Aorta (tissue), 5 donors: Measurements from ENCODE around the gene AKT3. TPM values are rescaled to one million over a fixed set of nuclear protein-coding genes. Genes with fewer than 3 reads are reported as not detected.
A peak's percentile ranks its signal among the peaks of the same experiment; 100 is the strongest.

Experiments
- ATAC-seq: fragments of 200-7000 bp; cut with Tn5 transposase; one replicate; pipeline ENCODE4 v1.9.1; 2022; ENCODE audit warnings: moderate library complexity; ENCODE audit not compliant: low FRiP score
- DNase-seq, 2 donors: peaks; one replicate each; pipeline ENCODE4 v3.0.0-alpha.2; 2020
- H3K27ac ChIP-seq, 2 donors: one replicate each; pipeline ENCODE4 v1.5.1; 2013; ENCODE audit warnings: low read length in 2 of 2, mild to moderate bottlenecking in 2 of 2, moderate library complexity in 2 of 2, control low read depth in 1 of 2, inconsistent platforms in 1 of 2, low read depth in 1 of 2
- H3K27me3 ChIP-seq, 2 donors: one replicate each; pipeline ENCODE4 v1.6.1; 2013; ENCODE audit warnings: control low read depth in 1 of 2, low read length in 1 of 2, mild to moderate bottlenecking in 1 of 2, moderate library complexity in 1 of 2; ENCODE audit not compliant: insufficient read depth in 2 of 2, control insufficient read depth in 1 of 2
- H3K36me3 ChIP-seq, 2 donors: one replicate each; pipeline ENCODE4 v1.6.1; 2013; ENCODE audit warnings: control low read depth in 1 of 2, low read length in 1 of 2, mild to moderate bottlenecking in 1 of 2; ENCODE audit not compliant: insufficient read depth in 2 of 2, control insufficient read depth in 1 of 2
- H3K4me1 ChIP-seq, 2 donors: one replicate each; pipeline ENCODE4 v1.6.1; 2013; ENCODE audit warnings: low read length in 2 of 2, control low read depth in 1 of 2, mild to moderate bottlenecking in 1 of 2, moderate library complexity in 1 of 2; ENCODE audit not compliant: insufficient read depth in 2 of 2, control insufficient read depth in 1 of 2
- H3K4me3 ChIP-seq, 2 donors: one replicate each; pipeline ENCODE4 v1.5.1; 2013; ENCODE audit warnings: low read length in 2 of 2, control low read depth in 1 of 2, mild to moderate bottlenecking in 1 of 2
- H3K9me3 ChIP-seq: one replicate; pipeline ENCODE4 v1.6.1; 2013; ENCODE audit warnings: mild to moderate bottlenecking, low read length; ENCODE audit not compliant: control insufficient read depth
- WGBS, 2 donors: extraction: QIAGEN DNeasy Blood & Tissue Kit; methylation state at CpG; one replicate each; pipeline ENCODE4 v1.1.7; 2013; 5-methylcytosine and 5-hydroxymethylcytosine counted together
- intact Hi-C, 2 donors: fragments of 100-400 bp; cut with DNase I; formaldehyde crosslinking; loops; one replicate each; pipeline versions ENCODE4 v1.14.2 to v1.15.0; 2022
- polyA plus RNA-seq, 2 donors: library from polyadenylated mRNA; stranded (reverse); fragments of 200-250 nt; gene quantifications; one replicate each; pipeline ENCODE4 v1.2.3, GENCODE V29; 2013
- total RNA-seq, 2 donors: library from RNA; stranded (reverse); fragmentation: NEBNext Ultra II Directional; extraction: Animal tissue kit (Norgen Biotek cat#: 25700); gene quantifications; one replicate each; pipeline ENCODE4 v1.2.1, GENCODE V29; 2021
- donor health status: healthy with polysubstance abuse.
- donor health status: Bipolar disorder and iron deficiency.
- donor health status: DM: no; HTN: no; CAD: no.
- donor health status: DM: no; HTN: no; CAD: no.
- donor health status: DM: yes; HTN: yes; CAD: no.

The AKT3 gene
- total and polyA plus RNA-seq, 4 donors, result 18.6 to 177 (median 104) TPM

- Histone ChIP-seq H3K4me1 (no peaks in the 10 kb centered on the region), H3K9me3 (peaks cover 1% of the 10 kb centered on the region), H3K4me3 (no peak overlapping the region), H3K36me3 (no peaks in the 10 kb centered on the region), H3K27ac (no peak overlapping the region), H3K27me3 (no peaks in the 10 kb centered on the region)
- DNase-seq (no peak), ATAC-seq (no peak)
- intact Hi-C loops, result no loop called here
- 93 to 97% methylated on average over 1 of the region's 1 CpG for WGBS, 2 donors
These were observed 264.1 kb downstream of the AKT3 start for GRCh38 chr1:243585982-243586381.

GRCh38 chr1:243582326-243582725, 267.7 kb downstream of the AKT3 start:
- no peak for DNase-seq
- 13 to 26% methylated on average over 1 of the region's 1 CpG for WGBS, 2 donors
- peaks cover 4% of the 10 kb centered on the region for H3K9me3 ChIP-seq

GRCh38 chr1:243580984-243581383, 269.1 kb downstream of the AKT3 start:
- ATAC-seq (no peak), DNase-seq (no peak)
- Histone ChIP-seq H3K4me1 (no peaks in the 10 kb centered on the region), H3K27me3 (no peaks in the 10 kb centered on the region), H3K4me3 (no peak overlapping the region), H3K27ac (no peak overlapping the region), H3K36me3 (peaks cover 0 to 3% of the 10 kb centered on the region in 2 donors), H3K9me3 (peaks cover 4% of the 10 kb centered on the region)
- intact Hi-C loops, result no loop called here
- WGBS, 2 donors, result 99 to 100% methylated on average over 1 of the region's 1 CpG

More at GRCh38 chr1:243582326-243582725, 267.7 kb downstream of the AKT3 start:
- H3K4me1 ChIP-seq, result no peaks in the 10 kb centered on the region
- peaks cover 0 to 3% of the 10 kb centered on the region in 2 donors for H3K36me3 ChIP-seq
- intact Hi-C loops, result no loop called here
- no peak overlapping the region for H3K4me3 ChIP-seq
- H3K27ac ChIP-seq, result no peak overlapping the region
- H3K27me3 ChIP-seq, result no peaks in the 10 kb centered on the region
- ATAC-seq, result no peak

GRCh38 chr1:243580072-243580471, 270.0 kb downstream of the AKT3 start:
- no peaks in the 10 kb centered on the region for H3K27me3 ChIP-seq
- DNase-seq (no peak), ATAC-seq (no peak)
- intact Hi-C loops, result no loop called here
- WGBS, 2 donors, result 60 to 71% methylated on average over 5 of the region's 5 CpGs
- peaks cover 4% of the 10 kb centered on the region for H3K9me3 ChIP-seq
- H3K4me1 ChIP-seq, result no peaks in the 10 kb centered on the region
- H3K4me3 ChIP-seq, result no peak overlapping the region
- peaks cover 0 to 3% of the 10 kb centered on the region in 2 donors for H3K36me3 ChIP-seq
- H3K27ac ChIP-seq, result no peak overlapping the region

- Histone ChIP-seq H3K4me1 (no peaks in the 10 kb centered on the region), H3K27ac (no peak overlapping the region), H3K4me3 (no peak overlapping the region), H3K9me3 (peaks cover under 1% of the 10 kb centered on the region), H3K36me3 (peaks cover 0 to 2% of the 10 kb centered on the region in 2 donors), H3K27me3 (no peaks in the 10 kb centered on the region)
- DNase-seq (no peak), ATAC-seq (no peak)
- WGBS, 2 donors, result 94 to 95% methylated on average over 2 of the region's 2 CpGs
- intact Hi-C loops, result no loop called here
These were observed 275.0 kb downstream of the AKT3 start for GRCh38 chr1:243575070-243575469.

- ATAC-seq (no peak), DNase-seq (no peak)
- H3K4me3 ChIP-seq, result no peak overlapping the region
- no peaks in the 10 kb centered on the region for H3K27me3 ChIP-seq
- no peak overlapping the region for H3K27ac ChIP-seq
- intact Hi-C loops, result no loop called here
- H3K4me1 ChIP-seq, result no peaks in the 10 kb centered on the region
- H3K9me3 ChIP-seq, result no peaks in the 10 kb centered on the region
- H3K36me3 ChIP-seq, result no peaks in the 10 kb centered on the region
- 95 to 97% methylated on average over 7 of the region's 7 CpGs for WGBS, 2 donors
These were observed 277.1 kb downstream of the AKT3 start for GRCh38 chr1:243572940-243573339.

GRCh38 chr1:243568793-243569192, 281.2 kb downstream of the AKT3 start:
- intact Hi-C loops, result no loop called here
- no peaks in the 10 kb centered on the region for H3K27me3 ChIP-seq
- H3K4me1 ChIP-seq, result no peaks in the 10 kb centered on the region
- no peak overlapping the region for H3K4me3 ChIP-seq
- H3K36me3 ChIP-seq, result no peaks in the 10 kb centered on the region
- no peaks in the 10 kb centered on the region for H3K9me3 ChIP-seq
- 25 to 26% methylated on average over 4 of the region's 4 CpGs for WGBS, 2 donors
- H3K27ac ChIP-seq, result peak overlapping the region in 1 of 2 donors; percentile 43
- DNase-seq (no peak), ATAC-seq (no peak)

GRCh38 chr1:243564814-243565213, 285.2 kb downstream of the AKT3 start:
- Histone ChIP-seq H3K9me3 (no peaks in the 10 kb centered on the region), H3K27ac (no peak overlapping the region), H3K4me1 (no peaks in the 10 kb centered on the region), H3K27me3 (no peaks in the 10 kb centered on the region), H3K4me3 (no peak overlapping the region), H3K36me3 (peaks cover 0 to 2% of the 10 kb centered on the region in 2 donors)
- no peak for ATAC-seq
- DNase-seq, result no peak
- intact Hi-C loops, result no loop called here

GRCh38 chr1:243563732-243564131, 286.3 kb downstream of the AKT3 start:
- DNase-seq, result no peak
- WGBS, 2 donors, result 51% methylated on average over 4 of the region's 4 CpGs
- intact Hi-C loops, result no loop called here
- ATAC-seq, result no peak
- Histone ChIP-seq H3K27ac (no peak overlapping the region), H3K9me3 (no peaks in the 10 kb centered on the region), H3K4me3 (no peak overlapping the region), H3K4me1 (no peaks in the 10 kb centered on the region), H3K27me3 (no peaks in the 10 kb centered on the region), H3K36me3 (peaks cover 0 to 2% of the 10 kb centered on the region in 2 donors)
